ENCODE data around the gene NUP43.

GRCh38 chr6:149698175-149698574 is 48.2 kb downstream of the NUP43 start:
- TF ChIP-seq CTCF (IDR thresholded peaks at IDR 0.05) (no peak), POLR2A (IDR thresholded peaks at IDR 0.05) (no peak)
